ENCODE results near the gene PKP4.

PKP4 gene

GRCh38 chr2:158645299-158645698 is 188.5 kb downstream of the PKP4 start:
- no peak overlapping the region for H3K4me3 Mint-ChIP-seq
- no peaks in the 10 kb centered on the region for H3K9me3 Mint-ChIP-seq (ENCODE audit: low read depth)
- peaks cover 14% of the 10 kb centered on the region for H3K36me3 Mint-ChIP-seq
- H3K27ac Mint-ChIP-seq: no peak overlapping the region
- H3K4me1 Mint-ChIP-seq (ENCODE audit: low read depth): no peaks in the 10 kb centered on the region
- H3K27me3 Mint-ChIP-seq: no peaks in the 10 kb centered on the region

GRCh38 chr2:158647436-158648231 is 190.9 kb downstream of the PKP4 start:
- no peaks in the 10 kb centered on the region for H3K4me1 Mint-ChIP-seq (ENCODE audit: low read depth)
- no peak overlapping the region for H3K4me3 Mint-ChIP-seq
- H3K27ac Mint-ChIP-seq: no peak overlapping the region
- no peaks in the 10 kb centered on the region for H3K9me3 Mint-ChIP-seq (ENCODE audit: low read depth)
- peaks cover 10% of the 10 kb centered on the region for H3K36me3 Mint-ChIP-seq
- no peaks in the 10 kb centered on the region for H3K27me3 Mint-ChIP-seq

- Mint-ChIP-seq H3K27me3 (no peaks in the 10 kb centered on the region), H3K4me3 (no peak overlapping the region), H3K4me1 (ENCODE audit: low read depth) (no peaks in the 10 kb centered on the region), H3K36me3 (peaks cover 2% of the 10 kb centered on the region), H3K9me3 (ENCODE audit: low read depth) (no peaks in the 10 kb centered on the region), H3K27ac (no peak overlapping the region)
Observed at GRCh38 chr2:158649846-158650245, 193.1 kb downstream of the PKP4 start.

GRCh38 chr2:158650646-158651357 is 194.1 kb downstream of the PKP4 start:
- Mint-ChIP-seq H3K36me3 (no peaks in the 10 kb centered on the region), H3K4me1 (ENCODE audit: low read depth) (no peaks in the 10 kb centered on the region)

GRCh38 chr2:158651358-158652057 is 194.8 kb downstream of the PKP4 start:
- H3K4me3 Mint-ChIP-seq: no peak overlapping the region
- H3K9me3 Mint-ChIP-seq (ENCODE audit: low read depth): no peaks in the 10 kb centered on the region
- no peak overlapping the region for H3K27ac Mint-ChIP-seq
- H3K27me3 Mint-ChIP-seq: no peaks in the 10 kb centered on the region
- H3K36me3 Mint-ChIP-seq: peaks cover 2% of the 10 kb centered on the region
- no peaks in the 10 kb centered on the region for H3K4me1 Mint-ChIP-seq (ENCODE audit: low read depth)

More at GRCh38 chr2:158650646-158651357, 194.1 kb downstream of the PKP4 start:
- no peak overlapping the region for H3K4me3 Mint-ChIP-seq
- H3K27me3 Mint-ChIP-seq: no peaks in the 10 kb centered on the region
- H3K9me3 Mint-ChIP-seq (ENCODE audit: low read depth): no peaks in the 10 kb centered on the region
- H3K27ac Mint-ChIP-seq: no peak overlapping the region

GRCh38 chr2:158655628-158656027 is 198.9 kb downstream of the PKP4 start:
- H3K27me3 Mint-ChIP-seq: no peaks in the 10 kb centered on the region
- no peak overlapping the region for H3K4me3 Mint-ChIP-seq
- peaks cover 4% of the 10 kb centered on the region for H3K36me3 Mint-ChIP-seq
- no peaks in the 10 kb centered on the region for H3K4me1 Mint-ChIP-seq (ENCODE audit: low read depth)
- H3K27ac Mint-ChIP-seq: no peak overlapping the region
- H3K9me3 Mint-ChIP-seq (ENCODE audit: low read depth): no peaks in the 10 kb centered on the region

GRCh38 chr2:158656492-158657229 is 199.9 kb downstream of the PKP4 start:
- H3K4me1 Mint-ChIP-seq (ENCODE audit: low read depth): no peaks in the 10 kb centered on the region
- H3K36me3 Mint-ChIP-seq: peaks cover 4% of the 10 kb centered on the region
- no peaks in the 10 kb centered on the region for H3K27me3 Mint-ChIP-seq
- H3K4me3 Mint-ChIP-seq: no peak overlapping the region
- H3K27ac Mint-ChIP-seq: no peak overlapping the region
- H3K9me3 Mint-ChIP-seq (ENCODE audit: low read depth): no peaks in the 10 kb centered on the region

GRCh38 chr2:158658396-158658795 is 201.6 kb downstream of the PKP4 start:
- H3K27ac Mint-ChIP-seq: no peak overlapping the region
- H3K9me3 Mint-ChIP-seq (ENCODE audit: low read depth): no peaks in the 10 kb centered on the region
- H3K4me3 Mint-ChIP-seq: no peak overlapping the region
- no peaks in the 10 kb centered on the region for H3K27me3 Mint-ChIP-seq
- H3K36me3 Mint-ChIP-seq: peaks cover 4% of the 10 kb centered on the region
- no peaks in the 10 kb centered on the region for H3K4me1 Mint-ChIP-seq (ENCODE audit: low read depth)

- H3K27ac Mint-ChIP-seq: no peak overlapping the region
- peaks cover 4% of the 10 kb centered on the region for H3K36me3 Mint-ChIP-seq
- H3K9me3 Mint-ChIP-seq (ENCODE audit: low read depth): no peaks in the 10 kb centered on the region
- H3K4me3 Mint-ChIP-seq: no peak overlapping the region
- no peaks in the 10 kb centered on the region for H3K27me3 Mint-ChIP-seq
- H3K4me1 Mint-ChIP-seq (ENCODE audit: low read depth): no peaks in the 10 kb centered on the region
Observed at GRCh38 chr2:158659483-158659882, 202.7 kb downstream of the PKP4 start.

- H3K4me3 Mint-ChIP-seq: no peak overlapping the region
- peaks cover 4% of the 10 kb centered on the region for H3K36me3 Mint-ChIP-seq
- no peaks in the 10 kb centered on the region for H3K9me3 Mint-ChIP-seq (ENCODE audit: low read depth)
- H3K4me1 Mint-ChIP-seq (ENCODE audit: low read depth): no peaks in the 10 kb centered on the region
- no peaks in the 10 kb centered on the region for H3K27me3 Mint-ChIP-seq
- no peak overlapping the region for H3K27ac Mint-ChIP-seq
Observed at GRCh38 chr2:158661231-158661630, 204.5 kb downstream of the PKP4 start.

- H3K36me3 Mint-ChIP-seq: peaks cover 5% of the 10 kb centered on the region
- H3K9me3 Mint-ChIP-seq (ENCODE audit: low read depth): no peaks in the 10 kb centered on the region
- no peak overlapping the region for H3K27ac Mint-ChIP-seq
Observed at GRCh38 chr2:158662421-158662820, 205.7 kb downstream of the PKP4 start.

GRCh38 chr2:158663796-158664195 is 207.0 kb downstream of the PKP4 start:
- no peaks in the 10 kb centered on the region for H3K9me3 Mint-ChIP-seq (ENCODE audit: low read depth)
- H3K36me3 Mint-ChIP-seq: peaks cover 10% of the 10 kb centered on the region
- H3K27me3 Mint-ChIP-seq: no peaks in the 10 kb centered on the region
- no peak overlapping the region for H3K27ac Mint-ChIP-seq
- no peaks in the 10 kb centered on the region for H3K4me1 Mint-ChIP-seq (ENCODE audit: low read depth)
- no peak overlapping the region for H3K4me3 Mint-ChIP-seq

More at GRCh38 chr2:158662421-158662820, 205.7 kb downstream of the PKP4 start:
- no peaks in the 10 kb centered on the region for H3K27me3 Mint-ChIP-seq
- H3K4me3 Mint-ChIP-seq: no peak overlapping the region
- H3K4me1 Mint-ChIP-seq (ENCODE audit: low read depth): no peaks in the 10 kb centered on the region

GRCh38 chr2:158664987-158665386 is 208.2 kb downstream of the PKP4 start:
- Mint-ChIP-seq H3K4me3 (no peak overlapping the region), H3K9me3 (ENCODE audit: low read depth) (no peaks in the 10 kb centered on the region), H3K36me3 (peaks cover 9% of the 10 kb centered on the region), H3K27ac (no peak overlapping the region), H3K27me3 (no peaks in the 10 kb centered on the region), H3K4me1 (ENCODE audit: low read depth) (no peaks in the 10 kb centered on the region)

- no peaks in the 10 kb centered on the region for H3K27me3 Mint-ChIP-seq
- H3K27ac Mint-ChIP-seq: no peak overlapping the region
- H3K9me3 Mint-ChIP-seq (ENCODE audit: low read depth): no peaks in the 10 kb centered on the region
- peaks cover 7% of the 10 kb centered on the region for H3K36me3 Mint-ChIP-seq
- H3K4me1 Mint-ChIP-seq (ENCODE audit: low read depth): no peaks in the 10 kb centered on the region
- H3K4me3 Mint-ChIP-seq: no peak overlapping the region
Observed at GRCh38 chr2:158665536-158666302, 209.0 kb downstream of the PKP4 start.

Measured in activated naive CD8-positive, alpha-beta T cell (primary cell).